Activated CD8-positive, alpha-beta memory T cell treated with anti-CD3 and anti-CD28 coated beads, Interleukin-2, amount 50 U/mL, for 24 hours (primary cell): ENCODE data around the gene LONP2.
"Not testable (repeated sequence)": the region's sequence is repeated elsewhere in the genome, so short reads cannot be mapped to it uniquely, and the experiment has no call there.

Experiments
- DNase-seq: peaks from one replicate; pipeline ENCODE4 v3.0.0-alpha.2; 2020; ENCODE audit errors: extremely low read depth

The LONP2 gene

DNA sequence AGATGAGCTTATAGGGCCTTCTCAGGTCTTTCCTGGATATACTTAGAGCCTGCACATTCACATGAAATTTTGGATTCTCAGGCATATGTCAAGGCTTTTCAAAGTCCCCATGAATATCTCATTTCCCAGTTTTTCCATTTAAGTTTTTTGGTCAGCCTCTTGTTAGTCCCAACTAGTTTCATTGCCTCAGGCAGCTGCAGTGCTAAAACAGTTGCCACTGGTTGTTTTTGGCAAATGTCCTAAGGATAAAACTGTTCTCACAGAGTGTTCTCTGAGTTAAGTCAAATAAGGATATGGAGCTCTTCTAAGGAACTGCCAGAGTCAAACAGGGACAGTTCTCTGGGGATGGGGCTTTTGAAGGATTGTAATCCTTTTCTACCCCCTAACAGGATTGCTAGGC is 43.1 kb downstream of the LONP2 start:
- no peak for DNase-seq

DNA sequence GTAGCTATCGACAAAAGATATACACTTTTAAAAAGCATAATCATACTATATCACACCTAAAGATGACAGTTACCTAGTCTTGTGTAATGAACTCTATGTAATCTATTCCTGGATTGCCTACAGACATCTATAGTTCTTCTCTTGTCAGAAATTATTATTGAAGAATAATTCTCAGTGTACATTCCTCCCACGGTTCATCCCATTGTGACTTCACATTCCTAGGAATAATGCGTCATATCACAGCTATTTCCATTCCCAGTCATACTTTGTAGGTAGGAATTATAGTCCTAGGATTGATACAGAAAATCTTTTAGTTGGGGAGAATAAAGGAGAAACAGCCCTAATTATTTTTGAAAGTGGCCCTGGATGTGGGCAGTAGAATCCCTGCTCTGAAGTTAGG is 47.2 kb downstream of the LONP2 start:
- DNase-seq, result no peak

DNA sequence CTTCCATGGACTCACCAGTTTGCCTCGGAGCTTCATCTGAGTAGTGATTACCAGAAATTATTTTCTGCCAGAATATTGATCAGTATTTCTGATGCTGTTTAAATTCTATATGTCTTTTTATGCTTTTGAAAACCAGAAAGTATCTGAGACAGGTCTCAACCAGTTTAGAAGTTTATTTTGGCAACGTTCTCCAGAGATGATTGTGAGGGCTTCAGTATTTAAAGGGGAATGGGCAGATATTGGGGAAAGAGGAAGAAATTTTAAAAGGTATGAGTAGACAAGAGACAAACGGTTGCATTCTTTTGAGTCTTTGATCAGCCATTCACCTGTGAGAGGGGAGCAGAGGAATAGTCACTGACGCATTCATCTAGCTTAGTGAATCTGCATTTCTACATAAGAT is 47.7 kb downstream of the LONP2 start:
- DNase-seq, result no peak

DNA sequence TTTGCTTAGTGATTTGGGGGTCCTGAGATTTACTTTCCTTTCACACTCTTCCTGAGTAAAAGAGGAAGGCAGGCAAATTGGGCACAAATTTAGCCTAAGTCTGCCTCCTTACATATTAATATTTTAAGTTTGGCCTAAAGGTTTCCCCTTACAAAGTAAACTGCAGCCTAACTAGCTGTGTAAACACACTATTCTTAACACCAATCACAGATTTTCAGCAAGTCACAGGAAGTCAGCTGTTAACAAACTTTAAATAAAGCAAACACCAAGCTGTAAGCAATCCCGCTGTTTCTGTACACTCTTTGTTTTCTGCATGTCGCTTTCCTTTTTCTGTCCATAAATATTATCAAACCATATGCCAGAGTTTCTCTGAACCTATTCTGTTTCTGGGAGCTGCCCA is 48.4 kb downstream of the LONP2 start:
- no peak for DNase-seq

DNA sequence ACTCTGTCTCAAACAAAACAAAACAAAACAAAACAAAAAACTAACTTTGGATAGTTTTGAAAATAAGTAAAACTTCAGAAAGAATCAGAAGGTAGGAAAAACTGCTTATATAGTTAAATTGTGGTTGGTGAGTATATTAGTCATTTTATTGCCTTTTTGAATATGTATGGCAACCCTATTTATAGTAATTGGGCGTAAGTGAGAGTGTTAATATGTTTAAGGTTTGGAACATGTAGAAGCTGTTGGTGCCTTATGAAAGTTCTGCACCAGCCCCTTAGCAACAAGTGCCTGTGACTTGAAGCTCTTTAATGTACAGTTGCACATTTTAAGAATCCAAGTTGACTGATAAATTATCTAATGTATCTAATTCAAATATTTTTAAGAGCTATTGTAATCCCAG is 50.6 kb downstream of the LONP2 start:
- DNase-seq, result no peak

DNA sequence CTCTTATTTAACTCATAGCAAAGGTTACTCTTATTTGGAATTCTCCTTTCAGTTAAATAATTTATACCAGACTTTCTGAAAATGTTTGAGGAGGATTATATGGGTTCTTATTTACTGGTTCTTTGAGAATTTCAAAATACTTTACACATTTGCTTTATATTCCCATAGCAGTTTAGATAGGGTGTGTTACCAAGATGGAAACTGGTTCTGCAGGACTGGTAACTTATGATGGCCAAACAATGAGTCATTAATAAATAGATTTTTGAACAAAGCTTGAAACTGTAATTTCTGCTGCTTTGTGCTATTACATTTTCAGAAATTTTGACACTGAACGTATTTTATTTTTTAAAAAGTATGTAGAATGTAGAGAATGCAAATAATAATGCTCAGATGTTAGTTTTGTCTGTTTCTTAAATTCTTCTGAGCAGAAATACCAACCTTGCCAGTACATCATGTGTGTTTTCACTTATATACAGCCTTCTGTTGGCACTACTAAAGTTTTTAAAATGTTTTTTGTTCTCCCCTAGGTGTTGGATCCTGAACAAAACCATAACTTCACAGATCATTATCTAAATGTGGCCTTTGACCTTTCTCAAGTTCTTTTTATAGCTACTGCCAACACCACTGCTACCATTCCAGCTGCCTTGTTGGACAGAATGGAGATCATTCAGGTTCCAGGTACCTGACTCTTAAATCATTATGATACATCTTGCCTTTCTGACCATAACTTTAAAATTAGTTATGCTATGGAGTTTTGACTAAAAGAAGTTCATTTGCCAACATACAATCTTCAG is 51.6 kb downstream of the LONP2 start:
- DNase-seq, result no peak

DNA sequence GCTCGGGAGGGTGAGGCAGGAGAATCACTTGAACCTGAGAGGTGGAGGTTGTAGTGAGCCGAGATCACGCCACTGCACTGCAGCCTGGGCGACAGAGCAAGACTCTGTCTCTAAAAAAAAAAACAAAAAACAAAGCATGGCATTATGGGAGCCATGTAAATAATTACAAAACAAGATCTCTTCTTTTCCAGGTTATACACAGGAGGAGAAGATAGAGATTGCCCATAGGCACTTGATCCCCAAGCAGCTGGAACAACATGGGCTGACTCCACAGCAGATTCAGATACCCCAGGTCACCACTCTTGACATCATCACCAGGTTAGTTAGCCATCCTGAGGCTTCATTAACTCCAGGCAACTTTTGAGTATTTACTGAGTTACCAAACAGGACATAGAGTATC is 55.4 kb downstream of the LONP2 start:
- DNase-seq, result no peak

DNA sequence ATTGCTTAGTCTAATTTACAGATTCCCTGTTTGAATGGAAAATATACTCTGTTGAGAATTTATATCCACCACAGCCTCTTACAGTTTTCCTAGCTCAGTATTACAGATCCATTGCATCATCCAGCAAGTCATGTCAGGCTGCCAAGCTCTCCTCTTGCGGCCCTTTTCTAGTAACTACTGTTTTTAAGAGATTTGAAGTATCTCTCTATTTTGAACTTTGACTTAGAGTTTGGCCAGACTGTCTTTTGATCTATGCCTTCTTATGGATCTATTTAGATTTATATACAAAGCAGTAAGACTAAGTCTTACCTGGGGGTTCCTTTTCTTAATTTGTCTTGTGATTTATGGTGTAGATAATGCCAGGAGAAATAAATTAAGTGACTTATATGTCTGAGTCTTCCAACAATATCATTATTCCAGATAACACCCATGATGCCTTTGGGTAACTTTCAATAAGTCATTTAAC is 56.3 kb downstream of the LONP2 start:
- DNase-seq, result no peak

DNA sequence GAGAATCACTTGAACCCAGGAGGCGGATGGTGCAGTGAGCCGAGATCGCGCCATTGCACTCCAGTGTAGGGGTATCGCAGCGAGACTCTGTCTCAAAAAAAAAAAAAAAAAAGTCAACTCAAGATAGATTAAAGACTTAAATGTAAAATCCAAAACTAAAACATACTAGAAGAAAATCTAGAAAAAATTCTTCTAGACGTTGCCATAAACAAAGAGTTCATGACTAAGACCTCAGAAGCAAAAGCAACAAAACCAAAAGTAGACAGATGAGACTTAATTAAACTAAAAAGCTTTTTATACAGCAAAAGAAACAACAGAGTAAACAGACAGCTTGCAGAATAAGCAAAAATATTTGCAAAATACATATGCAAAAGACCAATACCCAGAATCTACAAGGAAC is 64.4 kb downstream of the LONP2 start:
- DNase-seq, result no peak

DNA sequence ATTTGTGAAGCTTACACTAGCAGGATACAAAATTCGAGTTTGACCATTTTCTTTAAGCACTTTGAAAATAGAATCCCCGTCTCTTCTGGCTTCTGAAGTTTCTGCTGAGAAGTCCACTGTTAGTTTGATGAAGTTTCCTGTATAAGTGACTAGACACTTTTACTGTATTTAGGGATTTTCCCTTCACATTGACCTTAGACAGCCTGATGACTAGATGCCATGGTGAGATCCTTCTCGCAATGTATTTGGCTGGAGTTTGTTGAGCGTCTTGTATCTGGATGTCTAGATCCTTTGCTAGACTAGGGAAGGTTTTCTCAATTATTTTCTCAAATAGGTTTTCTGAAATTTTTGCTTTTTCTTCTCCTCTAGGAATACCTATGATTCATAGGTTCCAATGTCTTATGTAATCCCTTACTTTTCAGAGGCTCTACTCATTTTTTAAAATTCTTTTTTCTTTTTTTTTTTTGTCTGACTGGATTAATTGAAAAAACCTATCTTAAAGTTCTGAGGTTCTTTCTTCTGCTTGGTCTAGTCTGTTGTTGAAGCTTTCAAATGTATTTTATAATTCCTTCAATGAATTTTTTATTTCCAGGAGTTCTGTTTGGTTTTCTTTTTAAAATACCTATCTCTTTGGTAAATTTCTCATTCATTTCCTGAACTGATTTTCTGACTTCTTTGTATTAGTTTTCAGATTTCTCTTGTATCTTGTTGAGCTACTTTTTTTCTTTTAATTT is 67.0 kb downstream of the LONP2 start:
- no peak for DNase-seq

DNA sequence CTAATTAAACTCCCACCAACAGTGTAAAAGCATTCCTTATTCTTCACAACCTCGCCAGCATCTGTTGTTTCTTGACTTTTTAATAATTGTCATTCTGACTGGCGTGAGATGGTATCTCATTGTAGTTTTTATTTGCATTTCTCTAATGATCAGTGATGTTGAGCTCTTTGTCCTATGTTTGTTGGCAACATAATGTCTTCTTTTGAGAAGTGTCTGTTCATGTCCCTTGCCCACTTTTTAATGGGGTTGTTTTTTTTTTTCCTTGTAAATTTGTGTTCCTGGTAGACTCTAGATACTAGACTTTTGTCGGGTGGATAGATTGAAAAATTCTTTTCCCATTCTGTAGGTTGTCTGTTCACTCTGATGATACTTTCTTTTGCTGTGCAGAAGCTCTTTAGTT is 69.8 kb downstream of the LONP2 start:
- DNase-seq, result not testable (repeated sequence)

DNA sequence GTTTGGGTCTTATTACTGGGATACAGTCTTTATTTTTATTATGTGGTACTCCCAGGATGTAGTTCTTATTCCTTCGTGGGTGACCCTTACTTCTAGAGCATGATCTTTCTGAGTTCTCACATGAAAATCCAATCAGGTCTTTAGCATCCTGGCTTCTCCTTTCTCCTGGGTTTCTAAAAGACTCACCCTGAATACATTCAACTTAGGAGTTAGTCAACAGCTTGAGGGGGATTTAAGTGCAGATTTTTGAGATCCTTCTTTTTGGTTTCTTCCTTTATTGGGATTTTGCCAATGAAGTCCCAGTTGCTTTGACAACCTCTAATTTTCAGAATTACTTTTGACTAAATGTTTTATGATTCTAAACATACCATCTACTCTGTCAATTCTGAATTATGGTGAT is 72.9 kb downstream of the LONP2 start:
- no peak for DNase-seq

DNA sequence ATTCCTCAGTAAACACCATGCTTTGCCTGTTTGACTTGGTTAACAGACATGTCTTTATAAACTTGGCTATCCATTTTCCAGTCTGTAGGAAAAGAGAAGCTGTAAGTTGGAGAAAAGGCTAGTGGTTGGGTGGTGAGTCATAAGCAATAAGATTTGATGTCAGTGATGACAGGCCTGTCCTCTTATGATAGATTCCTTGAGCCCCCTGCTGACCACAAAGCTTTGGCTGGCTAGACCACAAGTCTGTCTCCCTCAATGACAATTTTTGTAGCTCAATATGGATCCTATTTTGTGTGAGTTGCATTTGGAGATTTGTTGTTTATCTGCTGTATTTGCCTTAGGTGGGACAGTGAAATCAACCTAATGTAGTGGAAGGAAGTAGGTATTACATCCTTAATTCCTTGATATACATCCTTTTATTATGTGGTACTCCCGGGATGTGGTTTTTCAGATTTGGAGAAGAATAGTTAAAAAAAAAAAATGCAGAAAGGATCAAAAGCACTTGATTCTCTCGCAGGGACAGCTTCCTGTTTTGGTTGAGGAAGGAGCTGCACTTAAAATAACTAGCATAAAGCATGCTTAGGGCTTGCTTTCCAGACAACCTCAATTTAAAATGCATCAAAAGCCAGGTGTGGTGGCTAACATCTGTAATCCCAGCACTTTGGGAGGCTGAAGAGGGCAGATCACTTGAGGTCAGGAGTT is 73.7 kb downstream of the LONP2 start:
- no peak for DNase-seq

DNA sequence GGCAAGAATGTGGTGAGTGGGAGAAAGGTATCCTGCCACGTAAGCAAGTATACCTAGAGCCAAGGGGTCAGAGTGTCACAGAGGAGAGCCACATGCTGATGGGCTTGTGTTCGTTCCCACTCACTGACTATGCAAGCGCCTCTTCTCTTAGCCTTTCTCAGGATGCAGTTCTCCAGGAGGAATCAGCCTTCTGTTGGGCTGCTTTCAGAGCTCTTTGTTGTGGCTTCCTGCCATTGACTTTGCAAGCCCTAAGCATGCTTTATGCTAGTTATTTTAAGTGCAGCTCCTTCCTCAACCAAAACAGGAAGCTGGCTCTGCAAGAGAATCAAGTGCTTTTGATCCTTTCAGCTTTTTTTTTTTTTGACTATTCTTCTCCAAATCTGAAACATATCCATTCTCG is 74.5 kb downstream of the LONP2 start:
- no peak for DNase-seq

DNA sequence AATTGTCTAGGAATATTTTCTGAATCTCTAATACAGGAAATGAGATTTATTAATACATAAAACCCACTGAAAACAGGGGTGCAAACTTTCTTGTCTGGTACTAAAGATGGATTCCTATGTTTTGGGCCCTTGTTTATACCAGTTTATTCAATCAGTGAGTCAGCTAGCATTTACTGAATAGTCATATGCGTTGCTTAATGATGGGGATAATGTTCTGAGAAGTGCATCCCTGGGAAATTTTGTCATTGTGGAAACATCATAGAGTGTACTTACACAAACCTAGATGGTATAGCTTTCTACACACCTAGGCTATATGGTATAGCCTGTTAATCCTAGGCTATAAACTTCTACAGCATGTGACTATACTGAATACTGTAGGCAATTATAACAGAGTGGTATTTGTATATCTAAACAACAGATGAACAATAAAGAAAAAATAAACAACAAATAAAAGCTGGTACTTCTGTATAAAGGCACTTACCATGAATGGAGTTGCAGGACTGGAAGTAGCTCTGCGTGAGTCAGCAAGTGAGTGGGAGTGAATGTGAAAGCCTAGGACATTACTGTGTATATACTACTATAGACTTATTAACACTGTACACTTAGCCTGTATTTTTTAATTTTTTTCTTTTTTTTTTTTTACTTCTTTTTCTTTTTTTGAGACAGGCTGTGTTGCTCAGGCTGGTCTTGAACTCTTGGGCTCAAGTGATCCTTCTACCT is 77.4 kb downstream of the LONP2 start:
- DNase-seq, result no peak

DNA sequence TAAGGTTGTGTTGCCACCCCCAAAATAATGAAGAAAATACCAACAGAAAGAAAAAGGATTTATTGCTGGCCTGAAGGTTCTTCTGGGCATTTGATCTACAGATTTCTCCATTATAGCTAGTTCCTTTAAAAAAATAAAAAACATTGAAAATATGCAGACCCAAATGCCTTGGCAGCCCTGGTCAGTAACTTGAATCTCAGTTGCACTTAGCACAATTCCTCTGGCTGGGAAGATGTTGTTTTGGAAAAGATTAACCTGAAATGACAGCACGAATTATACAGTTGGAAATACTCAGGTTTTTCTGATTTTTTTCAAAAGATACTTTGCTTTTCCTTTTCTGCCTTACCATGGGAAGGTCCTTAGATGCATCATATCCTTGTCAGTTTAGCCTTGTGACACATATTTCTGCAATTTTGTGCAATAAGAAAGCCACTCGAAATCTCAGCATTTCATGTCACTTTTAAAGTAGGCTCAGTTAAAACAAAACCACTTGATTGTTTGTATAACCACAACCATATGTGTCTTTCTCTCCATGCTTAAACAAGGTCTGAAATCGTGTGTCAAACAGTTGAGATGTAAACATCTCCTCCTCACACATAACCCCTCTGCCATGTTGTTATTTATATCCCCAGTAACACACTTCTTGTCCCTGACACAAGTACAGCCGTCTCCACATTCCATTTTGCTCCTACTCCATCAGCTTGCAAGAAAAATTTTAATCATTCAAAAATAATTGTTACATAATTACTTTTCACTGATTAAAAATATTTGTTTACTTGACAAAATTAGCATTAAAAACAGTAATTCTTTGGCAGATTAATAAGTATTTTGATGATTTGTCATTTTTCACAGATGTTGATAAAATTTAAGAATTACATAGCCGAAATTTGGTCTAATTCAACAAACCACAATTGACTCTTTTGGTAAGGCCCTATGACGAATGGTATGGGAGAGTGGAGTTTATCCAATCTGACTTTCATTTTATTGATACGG is 80.0 kb downstream of the LONP2 start:
- no peak for DNase-seq

DNA sequence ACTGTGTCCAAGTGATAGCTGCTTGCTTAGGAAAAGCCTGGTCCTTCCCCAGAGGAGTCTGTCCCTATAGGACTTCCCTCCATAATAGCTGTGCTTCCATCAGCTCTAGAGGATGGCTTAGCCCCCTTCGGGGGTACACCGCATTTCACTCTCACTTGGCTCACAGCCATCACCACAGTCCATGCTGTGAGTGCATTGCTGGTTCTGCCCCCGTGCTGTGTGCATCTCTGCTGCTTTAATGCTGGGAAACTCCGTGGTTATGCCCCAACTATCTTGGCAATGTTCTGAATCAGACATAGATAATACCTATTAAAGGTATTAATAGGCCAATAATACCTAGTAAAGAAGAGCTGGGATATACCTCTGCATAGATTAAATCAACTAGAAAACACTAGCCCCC is 82.8 kb downstream of the LONP2 start:
- no peak for DNase-seq

DNA sequence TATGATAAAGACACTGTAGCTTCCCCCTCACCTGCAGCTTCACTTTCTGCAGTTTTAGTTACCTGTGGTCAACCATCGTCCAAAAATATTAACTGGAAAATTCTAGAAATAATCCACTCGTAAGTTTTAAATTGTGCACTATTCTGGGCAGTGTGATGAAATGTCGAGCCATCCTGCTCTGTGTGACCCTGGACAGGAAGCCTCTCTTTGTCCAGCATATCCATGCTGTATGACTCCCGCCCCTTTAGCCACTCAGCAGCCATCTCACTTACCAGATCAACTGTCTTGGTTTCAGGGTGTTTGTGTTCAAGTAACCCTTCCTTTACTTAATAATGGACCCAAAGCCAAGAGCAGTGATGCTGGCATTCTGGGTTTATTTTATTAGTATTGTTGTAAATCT is 85.0 kb downstream of the LONP2 start:
- DNase-seq, result no peak

DNA sequence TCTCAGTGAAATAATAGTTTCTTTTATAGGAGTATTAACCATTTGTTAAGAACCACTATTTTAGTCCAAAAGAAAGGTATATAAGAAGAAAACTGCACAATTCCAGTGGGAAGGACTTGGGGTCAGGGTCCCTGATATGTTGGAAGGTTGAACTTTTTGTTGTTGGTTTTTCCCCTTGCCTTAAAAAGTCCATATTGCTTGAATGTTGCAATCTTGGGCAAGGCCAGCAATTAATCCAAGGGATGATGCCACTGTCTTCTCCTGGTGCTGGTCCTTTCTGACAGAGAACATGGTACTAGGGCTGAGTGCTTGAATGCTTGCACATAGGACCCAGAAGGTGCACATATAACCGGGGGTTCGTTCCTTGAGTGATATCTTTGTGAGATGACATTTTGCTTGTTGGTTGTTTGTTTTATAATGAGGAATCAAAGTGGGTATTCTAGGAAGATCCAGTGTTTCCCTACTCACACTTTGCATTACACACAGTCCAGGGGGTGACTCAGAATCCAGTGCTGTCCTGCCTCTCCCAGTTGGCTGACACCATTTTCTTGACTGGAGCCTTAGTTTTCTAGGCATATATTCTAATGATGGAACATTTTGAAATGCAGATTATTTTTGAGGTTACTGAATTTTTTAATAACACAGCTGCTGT is 86.2 kb downstream of the LONP2 start:
- DNase-seq, result no peak

DNA sequence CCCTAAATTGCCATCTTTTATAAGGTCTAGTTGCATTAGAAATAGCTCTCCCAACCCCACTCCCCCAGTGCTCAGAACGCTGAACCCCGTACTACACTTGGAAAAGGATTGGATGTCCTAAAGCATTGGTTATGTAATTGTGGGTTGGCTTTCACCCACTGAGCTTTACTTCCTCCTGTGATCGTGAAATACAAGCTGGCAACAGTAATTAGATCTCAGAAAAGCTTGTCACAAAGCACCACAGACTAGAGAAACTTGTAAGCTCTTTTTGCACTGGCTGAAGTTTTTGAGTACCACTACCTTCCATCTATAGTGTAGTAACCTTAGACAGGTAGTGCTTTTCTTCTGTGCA is 86.7 kb downstream of the LONP2 start:
- DNase-seq, result no peak
